ENCODE measurements around the gene KDM4C.

DNA sequence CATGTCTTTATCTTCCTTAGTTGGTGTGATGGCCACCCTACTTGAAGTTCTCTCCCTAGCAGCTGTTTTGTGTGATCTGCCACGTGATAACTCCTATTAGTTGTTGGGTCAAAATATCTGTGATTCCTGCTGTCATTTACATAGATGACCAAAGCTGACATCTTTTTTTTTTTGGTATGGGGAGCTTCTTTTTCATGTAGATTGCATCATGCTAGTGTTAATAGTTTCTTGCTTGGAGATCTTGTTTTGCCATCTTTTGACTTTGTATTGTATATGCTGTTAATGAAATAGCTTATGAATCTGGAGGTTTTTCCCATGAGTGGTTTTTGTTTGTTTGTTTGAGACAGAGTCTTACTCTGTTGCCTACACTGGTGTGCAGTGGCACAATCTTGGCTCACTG lies 243.8 kb downstream of the KDM4C start:
- TF ChIP-seq, protein P1, sequence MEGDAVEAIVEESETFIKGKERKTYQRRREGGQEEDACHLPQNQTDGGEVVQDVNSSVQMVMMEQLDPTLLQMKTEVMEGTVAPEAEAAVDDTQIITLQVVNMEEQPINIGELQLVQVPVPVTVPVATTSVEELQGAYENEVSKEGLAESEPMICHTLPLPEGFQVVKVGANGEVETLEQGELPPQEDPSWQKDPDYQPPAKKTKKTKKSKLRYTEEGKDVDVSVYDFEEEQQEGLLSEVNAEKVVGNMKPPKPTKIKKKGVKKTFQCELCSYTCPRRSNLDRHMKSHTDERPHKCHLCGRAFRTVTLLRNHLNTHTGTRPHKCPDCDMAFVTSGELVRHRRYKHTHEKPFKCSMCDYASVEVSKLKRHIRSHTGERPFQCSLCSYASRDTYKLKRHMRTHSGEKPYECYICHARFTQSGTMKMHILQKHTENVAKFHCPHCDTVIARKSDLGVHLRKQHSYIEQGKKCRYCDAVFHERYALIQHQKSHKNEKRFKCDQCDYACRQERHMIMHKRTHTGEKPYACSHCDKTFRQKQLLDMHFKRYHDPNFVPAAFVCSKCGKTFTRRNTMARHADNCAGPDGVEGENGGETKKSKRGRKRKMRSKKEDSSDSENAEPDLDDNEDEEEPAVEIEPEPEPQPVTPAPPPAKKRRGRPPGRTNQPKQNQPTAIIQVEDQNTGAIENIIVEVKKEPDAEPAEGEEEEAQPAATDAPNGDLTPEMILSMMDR (IDR thresholded peaks at IDR 0.05; ENCODE audit: insufficient read depth, low read depth, low read length), result no peak
- TF ChIP-seq EZH2 (IDR thresholded peaks at IDR 0.05; ENCODE audit: insufficient read depth, low read length), result no peak
